GM12892 (cell line): Measurements from ENCODE around the gene PCNX2.

Experiments used
- POLR2A ChIP-seq: IDR thresholded peaks from 2 replicates; pipeline ENCODE4 v1.6.1; 2011; ENCODE audit warnings: low read depth, low read length, control low read depth
- POLR2AphosphoS5 ChIP-seq: IDR thresholded peaks from 2 replicates; pipeline ENCODE4 v1.6.1; 2011; ENCODE audit warnings: low read depth, low read length, control low read depth

- TF ChIP-seq POLR2AphosphoS5 (no peak), POLR2A (no peak)
These were observed 3.9 kb upstream of the PCNX2 start for GRCh38 chr1:233299450-233299849.
